Thoracic aorta (tissue), 2 donors: ENCODE data around the gene CRTC3. TPM values are rescaled to one million over a fixed set of nuclear protein-coding genes. Genes with fewer than 3 reads are reported as not detected.

ENCODE experiments used
- ATAC-seq: fragments of 150-250 bp; one replicate; pipeline ENCODE4 v1.8.0; 2017; ENCODE audit warnings: low read depth; ENCODE audit not compliant: insufficient number of reproducible peaks, low FRiP score
- DNase-seq: peaks from one replicate; pipeline ENCODE4 v3.0.0-alpha.2; 2020; ENCODE audit warnings: low spot score
- H3K27ac ChIP-seq, 2 donors: fragments of 200-600 bp; sonication (generic); 1 replicate in 1 of 2; 2 replicates in 1 of 2; pipeline ENCODE4 v1.5.1; 2016; ENCODE audit warnings: mild to moderate bottlenecking in 2 of 2, moderate library complexity in 2 of 2
- H3K27me3 ChIP-seq: fragments of 200-600 bp; sonication (generic); replicated peaks from 2 replicates; pipeline ENCODE4 v1.6.0; 2016; ENCODE audit warnings: mild to moderate bottlenecking; ENCODE audit not compliant: insufficient read depth
- H3K36me3 ChIP-seq: fragments of 200-600 bp; sonication (generic); one replicate; pipeline ENCODE4 v1.5.1; 2016
- H3K4me1 ChIP-seq, 2 donors: fragments of 200-600 bp; sonication (generic); 1 replicate in 1 of 2; 2 replicates in 1 of 2; pipeline versions ENCODE4 v1.5.1 to v1.6.0; 2016; ENCODE audit warnings: low read depth in 2 of 2, mild to moderate bottlenecking in 1 of 2; ENCODE audit not compliant: control insufficient read depth in 1 of 2
- H3K4me3 ChIP-seq: fragments of 200-600 bp; sonication (generic); 2 replicates; pipeline ENCODE4 v1.5.1; 2016; ENCODE audit warnings: mild to moderate bottlenecking
- H3K9me3 ChIP-seq: fragments of 200-600 bp; sonication (generic); 2 replicates; pipeline ENCODE4 v1.5.1; 2016
- total RNA-seq, 2 donors: library from RNA; depleted of rRNA; stranded (reverse); fragments of >200 nt; gene quantifications; one replicate each; pipeline versions ENCODE4 v1.1.0 to v1.2.3, GENCODE V29; 2016
- TF ChIP-seq, protein P1 (sequence below): fragments of 200-600 bp; sonication (generic); IDR thresholded peaks from one replicate; pipeline ENCODE4 v1.5.1; 2019; ENCODE audit warnings: antibody characterized with exemption

The CRTC3 gene
- total RNA-seq, 2 donors from 2014 or later: 73.2 to 89.8 TPM

DNA sequence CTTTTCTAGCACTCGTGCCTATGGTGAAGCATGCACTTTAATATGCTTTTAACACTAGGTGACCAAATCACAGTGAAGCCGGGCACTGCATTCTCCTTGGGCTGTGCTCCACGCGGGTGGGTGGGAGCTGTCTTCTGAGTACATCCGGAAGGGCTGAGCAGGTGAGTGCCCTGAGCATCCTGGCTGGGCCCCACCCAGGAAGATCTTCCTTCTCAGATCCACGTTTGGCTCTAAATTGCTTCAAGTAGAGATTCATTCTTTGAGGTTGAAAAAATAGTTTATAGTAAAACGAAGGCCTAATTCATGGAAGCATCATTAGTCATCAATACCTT, 113.5 kb downstream of the CRTC3 start:
- no peak for DNase-seq
- Histone ChIP-seq H3K4me3 (no peak overlapping the region), H3K36me3 (peaks cover 49% of the 10 kb centered on the region), H3K9me3 (no peaks in the 10 kb centered on the region), H3K27me3 (no peaks in the 10 kb centered on the region), H3K4me1 (peaks cover 2% of the 10 kb centered on the region in 2 donors), H3K27ac (no peak overlapping the region)
- ATAC-seq: no peak
- TF ChIP-seq, protein P1, sequence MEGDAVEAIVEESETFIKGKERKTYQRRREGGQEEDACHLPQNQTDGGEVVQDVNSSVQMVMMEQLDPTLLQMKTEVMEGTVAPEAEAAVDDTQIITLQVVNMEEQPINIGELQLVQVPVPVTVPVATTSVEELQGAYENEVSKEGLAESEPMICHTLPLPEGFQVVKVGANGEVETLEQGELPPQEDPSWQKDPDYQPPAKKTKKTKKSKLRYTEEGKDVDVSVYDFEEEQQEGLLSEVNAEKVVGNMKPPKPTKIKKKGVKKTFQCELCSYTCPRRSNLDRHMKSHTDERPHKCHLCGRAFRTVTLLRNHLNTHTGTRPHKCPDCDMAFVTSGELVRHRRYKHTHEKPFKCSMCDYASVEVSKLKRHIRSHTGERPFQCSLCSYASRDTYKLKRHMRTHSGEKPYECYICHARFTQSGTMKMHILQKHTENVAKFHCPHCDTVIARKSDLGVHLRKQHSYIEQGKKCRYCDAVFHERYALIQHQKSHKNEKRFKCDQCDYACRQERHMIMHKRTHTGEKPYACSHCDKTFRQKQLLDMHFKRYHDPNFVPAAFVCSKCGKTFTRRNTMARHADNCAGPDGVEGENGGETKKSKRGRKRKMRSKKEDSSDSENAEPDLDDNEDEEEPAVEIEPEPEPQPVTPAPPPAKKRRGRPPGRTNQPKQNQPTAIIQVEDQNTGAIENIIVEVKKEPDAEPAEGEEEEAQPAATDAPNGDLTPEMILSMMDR: no peak

DNA sequence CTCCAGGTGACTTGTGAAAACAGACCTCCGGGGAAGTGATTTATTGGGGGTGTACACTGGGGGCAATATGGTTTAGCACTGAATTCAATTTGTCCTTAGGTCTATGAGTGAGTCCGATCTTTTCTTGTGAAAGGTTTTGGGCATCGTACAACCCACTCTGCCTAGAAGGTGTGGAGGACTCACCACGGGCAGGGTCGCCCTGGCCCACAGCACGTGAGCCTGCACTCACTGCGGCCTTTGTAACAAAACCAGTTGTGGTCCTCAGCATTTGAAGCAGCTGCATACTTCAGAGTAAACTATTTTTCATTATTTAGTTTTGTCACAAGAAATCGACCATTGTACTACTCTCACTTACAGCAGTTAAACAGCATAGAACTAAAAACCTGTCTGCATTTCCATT, 114.8 kb downstream of the CRTC3 start:
- Histone ChIP-seq H3K9me3 (no peaks in the 10 kb centered on the region), H3K4me1 (peaks cover 6 to 14% of the 10 kb centered on the region in 2 donors), H3K27ac (no peak overlapping the region), H3K4me3 (no peak overlapping the region), H3K27me3 (no peaks in the 10 kb centered on the region), H3K36me3 (peaks cover 37% of the 10 kb centered on the region)
- ATAC-seq: no peak
- TF ChIP-seq, protein P1: no peak
- DNase-seq: no peak

DNA sequence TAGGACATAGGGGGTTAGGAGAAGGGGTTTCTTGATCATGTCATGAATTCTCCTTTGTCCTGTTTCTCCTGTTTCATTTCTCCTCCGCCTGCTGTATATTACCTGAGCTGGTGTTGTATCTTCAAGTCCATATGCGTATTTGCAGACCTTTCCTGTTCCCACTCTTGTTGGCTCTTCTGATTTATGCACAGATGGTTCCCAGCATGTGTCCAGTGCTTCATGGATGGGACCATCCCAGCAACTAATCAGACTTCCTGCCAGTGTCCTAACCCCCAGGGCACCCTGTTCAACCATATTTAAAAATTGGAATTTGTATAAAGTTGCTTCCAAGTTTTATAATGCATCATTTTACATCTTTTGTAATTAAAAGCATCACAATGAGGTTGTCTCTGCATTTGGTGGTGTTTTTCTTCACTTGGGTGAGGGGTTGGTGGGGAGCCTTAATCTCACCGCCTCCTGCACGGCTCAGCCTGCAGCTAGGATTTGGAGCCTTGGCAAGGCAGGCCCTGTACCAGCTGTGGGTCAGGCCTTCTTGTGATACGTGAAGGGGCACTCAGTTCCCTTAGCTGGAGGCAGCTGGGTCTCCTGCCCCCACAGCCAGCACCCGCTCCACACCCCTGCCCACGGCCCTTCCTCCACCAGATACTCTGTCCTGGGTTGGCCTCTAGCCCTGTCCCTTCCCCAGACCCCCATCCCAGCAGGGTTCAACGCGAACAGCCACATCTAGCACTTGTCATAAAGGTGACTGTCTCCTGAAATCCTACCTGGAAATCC, 115.4 kb downstream of the CRTC3 start:
- H3K4me3 ChIP-seq: no peak overlapping the region
- H3K9me3 ChIP-seq: no peaks in the 10 kb centered on the region
- no peaks in the 10 kb centered on the region for H3K27me3 ChIP-seq
- ATAC-seq (no peak), DNase-seq (no peak)
- peaks cover 33% of the 10 kb centered on the region for H3K36me3 ChIP-seq
- TF ChIP-seq, protein P1: no peak
- peaks cover 6 to 20% of the 10 kb centered on the region in 2 donors for H3K4me1 ChIP-seq
- H3K27ac ChIP-seq: no peak overlapping the region

DNA sequence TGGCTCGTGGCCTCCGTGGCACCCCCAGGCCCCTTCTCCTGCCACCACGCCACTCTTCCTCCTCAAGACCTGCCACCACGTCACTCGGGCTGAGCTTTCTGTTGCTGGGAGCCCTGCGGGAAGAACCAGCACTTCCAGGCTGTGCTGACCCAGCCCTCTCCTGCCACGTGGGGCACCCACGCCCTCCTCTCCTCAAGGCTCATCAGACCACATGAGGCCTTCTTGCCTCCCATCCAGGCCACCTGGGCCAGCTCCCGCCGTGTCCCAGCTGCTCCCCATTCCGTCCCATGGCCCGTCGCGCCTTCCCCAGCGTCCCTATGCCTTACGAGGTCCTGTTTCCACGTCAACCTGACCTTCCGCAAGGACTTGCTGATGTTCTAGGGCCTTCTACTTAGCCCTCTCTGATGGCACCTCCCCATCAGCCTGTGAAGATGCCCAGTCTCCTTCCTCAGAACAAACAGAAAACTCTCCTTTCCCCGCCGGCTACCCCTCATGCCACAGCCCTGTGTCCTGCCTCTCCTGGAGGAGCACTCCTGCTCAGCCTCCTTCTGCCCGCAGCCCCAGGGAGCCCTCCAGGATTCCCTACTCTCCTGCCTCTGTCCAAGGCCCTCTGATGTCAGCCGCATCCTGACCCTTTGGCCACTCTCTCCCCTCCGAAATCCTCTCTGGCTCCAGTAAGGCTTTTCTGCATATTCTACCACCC, 116.3 kb downstream of the CRTC3 start:
- Histone ChIP-seq H3K27me3 (no peaks in the 10 kb centered on the region), H3K4me3 (no peak overlapping the region), H3K9me3 (no peaks in the 10 kb centered on the region), H3K4me1 (peaks cover 6 to 20% of the 10 kb centered on the region in 2 donors), H3K27ac (no peak overlapping the region), H3K36me3 (peaks cover 24% of the 10 kb centered on the region)
- TF ChIP-seq, protein P1: no peak
- no peak for ATAC-seq
- DNase-seq: no peak

DNA sequence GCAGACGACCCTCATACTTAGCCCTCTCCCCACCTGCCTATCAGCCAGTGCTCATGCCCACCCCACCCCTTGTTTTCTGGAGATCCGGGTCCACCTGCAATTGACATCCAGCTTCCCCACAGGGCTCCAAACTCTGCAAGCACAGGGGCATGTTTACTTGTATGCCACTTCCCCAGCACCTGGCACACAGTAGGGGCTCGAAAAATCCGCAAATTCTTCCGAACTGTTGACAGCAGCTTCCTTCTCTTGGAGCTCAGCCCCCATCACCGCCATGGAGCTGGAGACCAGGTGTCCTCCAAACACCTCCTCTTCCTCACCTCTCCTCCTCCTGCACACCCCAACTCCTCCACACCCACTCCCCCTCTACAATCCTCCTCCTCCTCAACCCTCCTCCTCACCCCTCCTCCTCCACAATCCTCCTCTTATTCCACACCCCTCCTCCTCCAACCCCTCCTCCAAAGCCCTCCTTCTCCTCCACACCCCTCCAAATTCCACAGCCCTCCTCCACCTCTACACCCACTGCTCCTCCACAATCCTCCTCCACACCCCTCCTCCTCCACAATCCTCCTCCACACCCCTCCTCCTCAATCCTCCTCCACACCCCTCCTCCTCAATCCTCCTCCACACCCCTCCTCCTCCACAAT, 117.1 kb downstream of the CRTC3 start:
- no peaks in the 10 kb centered on the region for H3K9me3 ChIP-seq
- peaks cover 6 to 20% of the 10 kb centered on the region in 2 donors for H3K4me1 ChIP-seq
- no peaks in the 10 kb centered on the region for H3K27me3 ChIP-seq
- H3K4me3 ChIP-seq: no peak overlapping the region
- DNase-seq: no peak
- TF ChIP-seq, protein P1: no peak
- no peak overlapping the region for H3K27ac ChIP-seq
- peaks cover 16% of the 10 kb centered on the region for H3K36me3 ChIP-seq
- ATAC-seq: no peak
